GM23338 (cell line): ENCODE measurements around the gene CDCP1. TPM values are rescaled to one million over a fixed set of nuclear protein-coding genes. Genes with fewer than 3 reads are reported as not detected.

ENCODE experiments used
- ATAC-seq: fragments of 200-7000 bp; cut with Tn5 transposase; 3 replicates; pipeline ENCODE4 v1.9.1; 2020
- DNase-seq: peaks from one replicate; pipeline ENCODE4 v3.0.0-alpha.2; 2015; ENCODE audit warnings: low spot score
- H2AFZ ChIP-seq: fragments of 200-600 bp; sonication (generic); 2 replicates; pipeline ENCODE4 v1.8.0; 2016; ENCODE audit warnings: antibody characterized with exemption, mild to moderate bottlenecking, moderate library complexity
- H3F3A ChIP-seq: fragments of 200-600 bp; sonication (generic); replicated peaks from 2 replicates; pipeline ENCODE4 v1.8.0; 2017; ENCODE audit warnings: antibody characterized with exemption, mixed run types, low read depth
- H3K27ac ChIP-seq: fragments of 200-600 bp; sonication (generic); 2 replicates; pipeline ENCODE4 v1.6.1; 2016; ENCODE audit warnings: low read depth
- H3K27me3 ChIP-seq: fragments of 200-600 bp; sonication (generic); 2 replicates; pipeline ENCODE4 v1.8.0; 2016; ENCODE audit warnings: mild to moderate bottlenecking, mixed run types, moderate library complexity; ENCODE audit not compliant: insufficient read depth
- H3K36me3 ChIP-seq: fragments of 200-600 bp; sonication (generic); 2 replicates; pipeline ENCODE4 v1.8.0; 2016; ENCODE audit warnings: mild to moderate bottlenecking; ENCODE audit not compliant: insufficient read depth
- H3K4me1 ChIP-seq: fragments of 200-600 bp; sonication (generic); 2 replicates; pipeline ENCODE4 v1.8.0; 2016; ENCODE audit warnings: mild to moderate bottlenecking, moderate library complexity; ENCODE audit not compliant: insufficient read depth
- H3K4me2 ChIP-seq: fragments of 200-600 bp; sonication (generic); 2 replicates; pipeline ENCODE4 v1.7.1; 2017; ENCODE audit warnings: mixed run types
- H3K4me3 ChIP-seq: fragments of 200-600 bp; sonication (generic); 2 replicates; pipeline ENCODE4 v1.6.1; 2016; ENCODE audit warnings: mixed run types
- H3K79me2 ChIP-seq: fragments of 200-600 bp; sonication (generic); replicated peaks from 2 replicates; pipeline ENCODE4 v1.8.0; 2017; ENCODE audit warnings: mild to moderate bottlenecking; ENCODE audit not compliant: insufficient read depth
- H3K9me2 ChIP-seq: fragments of 200-600 bp; sonication (generic); 2 replicates; pipeline ENCODE4 v1.8.0; 2017; ENCODE audit not compliant: insufficient read depth
- H4K20me1 ChIP-seq: fragments of 200-600 bp; sonication (generic); replicated peaks from 2 replicates; pipeline ENCODE4 v1.8.0; 2017; ENCODE audit warnings: mild to moderate bottlenecking; ENCODE audit not compliant: insufficient read depth
- H3K27ac Mint-ChIP-seq: 2 replicates; pipeline ENCODE4 v1.8.0; 2020; ENCODE audit warnings: inconsistent platforms, mild to moderate bottlenecking, moderate library complexity, mixed read lengths
- H3K27me3 Mint-ChIP-seq: 3 replicates; pipeline ENCODE4 v1.8.0; 2022; ENCODE audit warnings: low read depth, mild to moderate bottlenecking, moderate library complexity, mixed read lengths, inconsistent platforms; ENCODE audit not compliant: insufficient read depth, poor library complexity
- H3K36me3 Mint-ChIP-seq: 3 replicates; pipeline ENCODE4 v1.8.0; 2021; ENCODE audit warnings: low read depth, mild to moderate bottlenecking, inconsistent platforms, moderate library complexity, mixed read lengths
- H3K4me1 Mint-ChIP-seq: 3 replicates; pipeline ENCODE4 v1.8.0; 2020; ENCODE audit warnings: mild to moderate bottlenecking, inconsistent platforms, mixed read lengths
- H3K4me3 Mint-ChIP-seq: 3 replicates; pipeline ENCODE4 v1.8.0; 2021; ENCODE audit warnings: moderate library complexity, mild to moderate bottlenecking, inconsistent platforms, mixed read lengths
- H3K9me3 Mint-ChIP-seq: 3 replicates; pipeline ENCODE4 v1.8.0; 2020; ENCODE audit warnings: moderate library complexity, mild to moderate bottlenecking, inconsistent platforms, mixed read lengths
- CREB1 ChIP-seq: fragments of 250-450 bp; sonication (Bioruptor Pico); IDR thresholded peaks from 2 replicates; pipeline ENCODE4 v1.5.0; 2020; ENCODE audit warnings: low read depth, mild to moderate bottlenecking, moderate library complexity
- EZH2 ChIP-seq: fragments of 200-600 bp; sonication (generic); IDR thresholded peaks from one replicate; pipeline ENCODE4 v1.8.0; 2017; ENCODE audit warnings: antibody characterized with exemption, mild to moderate bottlenecking, low read depth; ENCODE audit not compliant: unreplicated experiment
- EZH2phosphoT487 ChIP-seq: fragments of 200-600 bp; sonication (generic); IDR thresholded peaks from one replicate; pipeline ENCODE4 v1.8.1; 2018; ENCODE audit warnings: antibody characterized with exemption; ENCODE audit not compliant: unreplicated experiment
- NANOG ChIP-seq: IDR thresholded peaks from 2 replicates; pipeline ENCODE4 v1.6.1; 2016; ENCODE audit warnings: antibody characterized with exemption, borderline replicate concordance
- POLR2AphosphoS5 ChIP-seq: IDR thresholded peaks from 2 replicates; pipeline ENCODE4 v1.6.1; 2016; ENCODE audit warnings: antibody characterized with exemption, low read depth
- ZNF114 ChIP-seq: fragments of 250-450 bp; sonication (Bioruptor Pico); IDR thresholded peaks from 2 replicates; pipeline ENCODE4 v1.5.0; 2020; ENCODE audit warnings: mild to moderate bottlenecking, moderate library complexity
- polyA plus RNA-seq: library from polyadenylated mRNA; unstranded; fragments of >200 nt; fragmentation: Nextera tagmentation; extraction: Ambion mirVana; gene quantifications from 2 replicates; pipeline ENCODE4 v1.2.1, GENCODE V29; 2016
- total RNA-seq: library from RNA; depleted of rRNA; stranded (reverse); fragments of >200 nt; shearing (Covaris generic); gene quantifications from 2 replicates; pipeline ENCODE4 v1.2.3, GENCODE V29; 2014
- TF ChIP-seq, protein P1 (sequence below): IDR thresholded peaks from one replicate; pipeline ENCODE4 v1.6.1; 2018; ENCODE audit warnings: antibody characterized with exemption; ENCODE audit not compliant: unreplicated experiment
- TF ChIP-seq, protein P2 (sequence below), 2 experiments: fragments of 200-600 bp in 1 of 2; sonication (generic) in 1 of 2; conservative IDR thresholded peaks; 2 replicates each; pipeline versions ENCODE4 v1.5.1 to v1.6.1; 2016 to 2017; ENCODE audit warnings: antibody characterized with exemption in 2 of 2, low read depth in 2 of 2, mild to moderate bottlenecking in 2 of 2, moderate library complexity in 1 of 2
- TF ChIP-seq, protein P3 (sequence below): fragments of 250-450 bp; sonication (Bioruptor Pico); IDR thresholded peaks from 2 replicates; pipeline ENCODE4 v1.5.0; 2020; ENCODE audit warnings: mild to moderate bottlenecking, moderate library complexity

CDCP1 gene
- total and polyA plus RNA-seq, 2 experiments from 2014 or later: 7.7 to 20.1 TPM

DNA sequence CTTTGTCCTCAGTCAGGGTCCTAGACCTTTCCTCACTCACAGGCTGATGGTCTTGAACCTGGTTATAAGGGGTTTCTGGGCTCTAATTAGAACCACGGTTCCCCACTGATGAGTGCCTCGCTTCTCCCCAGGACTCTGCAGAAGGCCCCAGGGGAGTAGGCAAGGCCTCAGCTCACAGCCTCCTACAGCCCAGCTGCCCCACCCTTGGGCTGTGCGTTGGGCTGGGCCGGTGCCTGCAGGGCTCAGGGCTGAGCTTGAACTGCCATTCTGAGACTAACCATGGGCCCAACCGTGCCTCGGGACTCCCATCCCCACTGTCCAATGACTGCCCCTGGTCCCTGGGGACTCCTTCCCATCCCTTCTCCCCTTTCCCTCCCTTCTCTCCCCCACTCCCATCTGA lies 94.5 kb downstream of the CDCP1 start:
- Mint-ChIP-seq H3K4me3 (no peak overlapping the region), H3K4me1 (peaks cover 12% of the 10 kb centered on the region; the same call in 2 of the 3 replicates), H3K36me3 (no peaks in the 10 kb centered on the region), H3K27ac (no peak overlapping the region), H3K27me3 (peaks cover 19% of the 10 kb centered on the region), H3K9me3 (no peaks in the 10 kb centered on the region)
- Histone ChIP-seq H3K4me3 (no peak overlapping the region), H3F3A (no peaks in the 10 kb centered on the region), H4K20me1 (no peaks in the 10 kb centered on the region; the same call in 1 of the 2 replicates), H3K4me2 (no peak overlapping the region), H3K27me3 (peaks cover 21% of the 10 kb centered on the region), H3K36me3 (no peaks in the 10 kb centered on the region), H3K9me2 (no peaks in the 10 kb centered on the region), H2AFZ (no peak overlapping the region), H3K79me2 (no peaks in the 10 kb centered on the region), H3K4me1 (no peaks in the 10 kb centered on the region; the same call in 1 of the 2 replicates), H3K27ac (no peak overlapping the region)
- DNase-seq: no peak
- no peak for ATAC-seq
- no peak for TF ChIP-seq ZNF114 (CRISPR knock-in tag)
- TF ChIP-seq, protein P1, sequence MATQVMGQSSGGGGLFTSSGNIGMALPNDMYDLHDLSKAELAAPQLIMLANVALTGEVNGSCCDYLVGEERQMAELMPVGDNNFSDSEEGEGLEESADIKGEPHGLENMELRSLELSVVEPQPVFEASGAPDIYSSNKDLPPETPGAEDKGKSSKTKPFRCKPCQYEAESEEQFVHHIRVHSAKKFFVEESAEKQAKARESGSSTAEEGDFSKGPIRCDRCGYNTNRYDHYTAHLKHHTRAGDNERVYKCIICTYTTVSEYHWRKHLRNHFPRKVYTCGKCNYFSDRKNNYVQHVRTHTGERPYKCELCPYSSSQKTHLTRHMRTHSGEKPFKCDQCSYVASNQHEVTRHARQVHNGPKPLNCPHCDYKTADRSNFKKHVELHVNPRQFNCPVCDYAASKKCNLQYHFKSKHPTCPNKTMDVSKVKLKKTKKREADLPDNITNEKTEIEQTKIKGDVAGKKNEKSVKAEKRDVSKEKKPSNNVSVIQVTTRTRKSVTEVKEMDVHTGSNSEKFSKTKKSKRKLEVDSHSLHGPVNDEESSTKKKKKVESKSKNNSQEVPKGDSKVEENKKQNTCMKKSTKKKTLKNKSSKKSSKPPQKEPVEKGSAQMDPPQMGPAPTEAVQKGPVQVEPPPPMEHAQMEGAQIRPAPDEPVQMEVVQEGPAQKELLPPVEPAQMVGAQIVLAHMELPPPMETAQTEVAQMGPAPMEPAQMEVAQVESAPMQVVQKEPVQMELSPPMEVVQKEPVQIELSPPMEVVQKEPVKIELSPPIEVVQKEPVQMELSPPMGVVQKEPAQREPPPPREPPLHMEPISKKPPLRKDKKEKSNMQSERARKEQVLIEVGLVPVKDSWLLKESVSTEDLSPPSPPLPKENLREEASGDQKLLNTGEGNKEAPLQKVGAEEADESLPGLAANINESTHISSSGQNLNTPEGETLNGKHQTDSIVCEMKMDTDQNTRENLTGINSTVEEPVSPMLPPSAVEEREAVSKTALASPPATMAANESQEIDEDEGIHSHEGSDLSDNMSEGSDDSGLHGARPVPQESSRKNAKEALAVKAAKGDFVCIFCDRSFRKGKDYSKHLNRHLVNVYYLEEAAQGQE: no peak
- TF ChIP-seq, protein P2, sequence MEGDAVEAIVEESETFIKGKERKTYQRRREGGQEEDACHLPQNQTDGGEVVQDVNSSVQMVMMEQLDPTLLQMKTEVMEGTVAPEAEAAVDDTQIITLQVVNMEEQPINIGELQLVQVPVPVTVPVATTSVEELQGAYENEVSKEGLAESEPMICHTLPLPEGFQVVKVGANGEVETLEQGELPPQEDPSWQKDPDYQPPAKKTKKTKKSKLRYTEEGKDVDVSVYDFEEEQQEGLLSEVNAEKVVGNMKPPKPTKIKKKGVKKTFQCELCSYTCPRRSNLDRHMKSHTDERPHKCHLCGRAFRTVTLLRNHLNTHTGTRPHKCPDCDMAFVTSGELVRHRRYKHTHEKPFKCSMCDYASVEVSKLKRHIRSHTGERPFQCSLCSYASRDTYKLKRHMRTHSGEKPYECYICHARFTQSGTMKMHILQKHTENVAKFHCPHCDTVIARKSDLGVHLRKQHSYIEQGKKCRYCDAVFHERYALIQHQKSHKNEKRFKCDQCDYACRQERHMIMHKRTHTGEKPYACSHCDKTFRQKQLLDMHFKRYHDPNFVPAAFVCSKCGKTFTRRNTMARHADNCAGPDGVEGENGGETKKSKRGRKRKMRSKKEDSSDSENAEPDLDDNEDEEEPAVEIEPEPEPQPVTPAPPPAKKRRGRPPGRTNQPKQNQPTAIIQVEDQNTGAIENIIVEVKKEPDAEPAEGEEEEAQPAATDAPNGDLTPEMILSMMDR (conservative IDR thresholded peaks at IDR 0.05; ENCODE audit: low read depth in 2 of 2): no peak
- no peak for TF ChIP-seq NANOG
- no peak for TF ChIP-seq POLR2AphosphoS5
- TF ChIP-seq, protein P3, sequence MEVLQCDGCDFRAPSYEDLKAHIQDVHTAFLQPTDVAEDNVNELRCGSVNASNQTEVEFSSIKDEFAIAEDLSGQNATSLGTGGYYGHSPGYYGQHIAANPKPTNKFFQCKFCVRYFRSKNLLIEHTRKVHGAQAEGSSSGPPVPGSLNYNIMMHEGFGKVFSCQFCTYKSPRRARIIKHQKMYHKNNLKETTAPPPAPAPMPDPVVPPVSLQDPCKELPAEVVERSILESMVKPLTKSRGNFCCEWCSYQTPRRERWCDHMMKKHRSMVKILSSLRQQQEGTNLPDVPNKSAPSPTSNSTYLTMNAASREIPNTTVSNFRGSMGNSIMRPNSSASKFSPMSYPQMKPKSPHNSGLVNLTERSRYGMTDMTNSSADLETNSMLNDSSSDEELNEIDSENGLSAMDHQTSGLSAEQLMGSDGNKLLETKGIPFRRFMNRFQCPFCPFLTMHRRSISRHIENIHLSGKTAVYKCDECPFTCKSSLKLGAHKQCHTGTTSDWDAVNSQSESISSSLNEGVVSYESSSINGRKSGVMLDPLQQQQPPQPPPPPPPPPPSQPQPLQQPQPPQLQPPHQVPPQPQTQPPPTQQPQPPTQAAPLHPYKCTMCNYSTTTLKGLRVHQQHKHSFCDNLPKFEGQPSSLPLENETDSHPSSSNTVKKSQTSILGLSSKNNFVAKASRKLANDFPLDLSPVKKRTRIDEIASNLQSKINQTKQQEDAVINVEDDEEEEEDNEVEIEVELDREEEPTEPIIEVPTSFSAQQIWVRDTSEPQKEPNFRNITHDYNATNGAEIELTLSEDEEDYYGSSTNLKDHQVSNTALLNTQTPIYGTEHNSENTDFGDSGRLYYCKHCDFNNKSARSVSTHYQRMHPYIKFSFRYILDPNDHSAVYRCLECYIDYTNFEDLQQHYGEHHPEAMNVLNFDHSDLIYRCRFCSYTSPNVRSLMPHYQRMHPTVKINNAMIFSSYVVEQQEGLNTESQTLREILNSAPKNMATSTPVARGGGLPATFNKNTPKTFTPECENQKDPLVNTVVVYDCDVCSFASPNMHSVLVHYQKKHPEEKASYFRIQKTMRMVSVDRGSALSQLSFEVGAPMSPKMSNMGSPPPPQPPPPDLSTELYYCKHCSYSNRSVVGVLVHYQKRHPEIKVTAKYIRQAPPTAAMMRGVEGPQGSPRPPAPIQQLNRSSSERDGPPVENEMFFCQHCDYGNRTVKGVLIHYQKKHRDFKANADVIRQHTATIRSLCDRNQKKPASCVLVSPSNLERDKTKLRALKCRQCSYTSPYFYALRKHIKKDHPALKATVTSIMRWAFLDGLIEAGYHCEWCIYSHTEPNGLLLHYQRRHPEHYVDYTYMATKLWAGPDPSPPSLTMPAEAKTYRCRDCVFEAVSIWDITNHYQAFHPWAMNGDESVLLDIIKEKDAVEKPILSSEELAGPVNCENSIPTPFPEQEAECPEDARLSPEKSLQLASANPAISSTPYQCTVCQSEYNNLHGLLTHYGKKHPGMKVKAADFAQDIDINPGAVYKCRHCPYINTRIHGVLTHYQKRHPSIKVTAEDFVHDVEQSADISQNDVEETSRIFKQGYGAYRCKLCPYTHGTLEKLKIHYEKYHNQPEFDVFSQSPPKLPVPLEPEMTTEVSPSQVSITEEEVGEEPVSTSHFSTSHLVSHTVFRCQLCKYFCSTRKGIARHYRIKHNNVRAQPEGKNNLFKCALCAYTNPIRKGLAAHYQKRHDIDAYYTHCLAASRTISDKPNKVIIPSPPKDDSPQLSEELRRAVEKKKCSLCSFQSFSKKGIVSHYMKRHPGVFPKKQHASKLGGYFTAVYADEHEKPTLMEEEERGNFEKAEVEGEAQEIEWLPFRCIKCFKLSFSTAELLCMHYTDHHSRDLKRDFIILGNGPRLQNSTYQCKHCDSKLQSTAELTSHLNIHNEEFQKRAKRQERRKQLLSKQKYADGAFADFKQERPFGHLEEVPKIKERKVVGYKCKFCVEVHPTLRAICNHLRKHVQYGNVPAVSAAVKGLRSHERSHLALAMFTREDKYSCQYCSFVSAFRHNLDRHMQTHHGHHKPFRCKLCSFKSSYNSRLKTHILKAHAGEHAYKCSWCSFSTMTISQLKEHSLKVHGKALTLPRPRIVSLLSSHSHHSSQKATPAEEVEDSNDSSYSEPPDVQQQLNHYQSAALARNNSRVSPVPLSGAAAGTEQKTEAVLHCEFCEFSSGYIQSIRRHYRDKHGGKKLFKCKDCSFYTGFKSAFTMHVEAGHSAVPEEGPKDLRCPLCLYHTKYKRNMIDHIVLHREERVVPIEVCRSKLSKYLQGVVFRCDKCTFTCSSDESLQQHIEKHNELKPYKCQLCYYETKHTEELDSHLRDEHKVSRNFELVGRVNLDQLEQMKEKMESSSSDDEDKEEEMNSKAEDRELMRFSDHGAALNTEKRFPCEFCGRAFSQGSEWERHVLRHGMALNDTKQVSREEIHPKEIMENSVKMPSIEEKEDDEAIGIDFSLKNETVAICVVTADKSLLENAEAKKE (CRISPR knock-in tag): no peak
- no peak for TF ChIP-seq EZH2phosphoT487
- TF ChIP-seq EZH2: no peak
- TF ChIP-seq CREB1 (CRISPR knock-in tag): no peak
